H9 (cell line): ENCODE measurements around the gene PIPOX. TPM values are rescaled to one million over a fixed set of nuclear protein-coding genes. Genes with fewer than 3 reads are reported as not detected.
A peak's percentile ranks its signal among the peaks of the same experiment; 100 is the strongest.

Source experiments
- DNase-seq: peaks from one replicate; pipeline ENCODE4 v3.0.0-alpha.2; 2017
- H2AFZ ChIP-seq: one replicate; pipeline ENCODE4 v1.6.1; 2013; ENCODE audit warnings: mild to moderate bottlenecking, low read length, control low read depth, moderate library complexity
- H2AK5ac ChIP-seq: 2 replicates; pipeline ENCODE4 v1.6.1; 2013; ENCODE audit warnings: low read length, control low read depth, mixed read lengths; ENCODE audit not compliant: insufficient read length
- H2BK120ac ChIP-seq: one replicate; pipeline ENCODE4 v1.6.1; 2013; ENCODE audit warnings: low read depth, mild to moderate bottlenecking, low read length, control low read depth, inconsistent platforms; ENCODE audit not compliant: poor library complexity, severe bottlenecking
- H2BK12ac ChIP-seq: 2 replicates; pipeline ENCODE4 v1.6.1; 2013; ENCODE audit warnings: low read length, control low read depth, mixed read lengths, low read depth; ENCODE audit not compliant: insufficient read length
- H2BK15ac ChIP-seq: 2 replicates; pipeline ENCODE4 v1.6.1; 2013; ENCODE audit warnings: low read depth, low read length, control low read depth
- H2BK20ac ChIP-seq: one replicate; pipeline ENCODE4 v1.6.1; 2013; ENCODE audit warnings: low read depth, mild to moderate bottlenecking, low read length, control low read depth, inconsistent platforms; ENCODE audit not compliant: poor library complexity, severe bottlenecking
- H2BK5ac ChIP-seq: 2 replicates; pipeline ENCODE4 v1.6.1; 2013; ENCODE audit warnings: low read length, control low read depth, mixed read lengths; ENCODE audit not compliant: insufficient read length
- H3K14ac ChIP-seq: 2 replicates; pipeline ENCODE4 v1.6.1; 2013; ENCODE audit warnings: low read length, control low read depth; ENCODE audit not compliant: insufficient read depth
- H3K18ac ChIP-seq: 2 replicates; pipeline ENCODE4 v1.6.1; 2013; ENCODE audit warnings: low read depth, mild to moderate bottlenecking, mixed read lengths, low read length, control low read depth; ENCODE audit not compliant: insufficient read length
- H3K23ac ChIP-seq: 2 replicates; pipeline ENCODE4 v1.6.1; 2013; ENCODE audit warnings: low read length, control low read depth, mixed read lengths, low read depth; ENCODE audit not compliant: insufficient read length
- H3K23me2 ChIP-seq: 2 replicates; pipeline ENCODE4 v1.6.1; 2013; ENCODE audit warnings: low read depth, mild to moderate bottlenecking, mixed read lengths, low read length, control low read depth; ENCODE audit not compliant: insufficient read length, poor library complexity, severe bottlenecking
- H3K27ac ChIP-seq: 2 replicates; pipeline ENCODE4 v1.5.1; 2013; ENCODE audit warnings: low read length, control low read depth, mixed read lengths, low read depth; ENCODE audit not compliant: insufficient read length
- H3K27me3 ChIP-seq: 2 replicates; pipeline ENCODE4 v1.6.1; 2013; ENCODE audit warnings: low read length, control low read depth, inconsistent platforms; ENCODE audit not compliant: insufficient read depth
- H3K4ac ChIP-seq: 2 replicates; pipeline ENCODE4 v1.6.1; 2013; ENCODE audit warnings: low read depth, mild to moderate bottlenecking, control low read depth, inconsistent platforms, low read length, moderate library complexity
- H3K4me1 ChIP-seq: 2 replicates; pipeline ENCODE4 v1.6.1; 2013; ENCODE audit warnings: low read length, control low read depth, inconsistent platforms; ENCODE audit not compliant: insufficient read depth
- H3K4me2 ChIP-seq: 2 replicates; pipeline ENCODE4 v1.6.1; 2013; ENCODE audit warnings: low read length, control low read depth, mixed read lengths; ENCODE audit not compliant: insufficient read length, insufficient read depth
- H3K56ac ChIP-seq: 2 replicates; pipeline ENCODE4 v1.6.1; 2013; ENCODE audit warnings: low read depth, mild to moderate bottlenecking, mixed read lengths, low read length, control low read depth; ENCODE audit not compliant: insufficient read length
- H3K79me1 ChIP-seq: 2 replicates; pipeline ENCODE4 v1.6.1; 2013; ENCODE audit warnings: low read depth, mild to moderate bottlenecking, moderate library complexity, low read length, control low read depth, inconsistent platforms; ENCODE audit not compliant: insufficient read depth, poor library complexity, severe bottlenecking
- H3K79me2 ChIP-seq: 2 replicates; pipeline ENCODE4 v1.6.1; 2013; ENCODE audit warnings: low read length, control low read depth, inconsistent platforms; ENCODE audit not compliant: insufficient read depth
- H3K9ac ChIP-seq: 2 replicates; pipeline ENCODE4 v1.6.1; 2013; ENCODE audit warnings: low read length, control low read depth, mixed read lengths; ENCODE audit not compliant: insufficient read length; ENCODE audit errors: extremely low read depth
- H3K9me3 ChIP-seq: one replicate; pipeline ENCODE4 v1.6.1; 2013; ENCODE audit warnings: low read depth, low read length, inconsistent platforms; ENCODE audit not compliant: control insufficient read depth
- H3T11ph ChIP-seq: one replicate; pipeline ENCODE4 v1.6.1; 2013; ENCODE audit warnings: mild to moderate bottlenecking, low read length, control low read depth, inconsistent platforms
- H4K20me1 ChIP-seq: one replicate; pipeline ENCODE4 v1.6.1; 2013; ENCODE audit not compliant: control insufficient read depth, insufficient read length, insufficient read depth
- H4K5ac ChIP-seq: 2 replicates; pipeline ENCODE4 v1.6.1; 2013; ENCODE audit warnings: low read depth, mild to moderate bottlenecking, mixed read lengths, low read length, control low read depth; ENCODE audit not compliant: insufficient read length
- H4K8ac ChIP-seq: replicated peaks from 2 replicates; pipeline ENCODE4 v1.6.1; 2013; ENCODE audit warnings: low read length, control low read depth, mixed read lengths, low read depth; ENCODE audit not compliant: insufficient read length
- H4K91ac ChIP-seq: 2 replicates; pipeline ENCODE4 v1.6.1; 2013; ENCODE audit warnings: low read depth, mild to moderate bottlenecking, moderate library complexity, mixed read lengths, low read length, control low read depth; ENCODE audit not compliant: insufficient read length
- H3K27ac Mint-ChIP-seq, 3 experiments: 2 replicates in 2 of 3; 3 replicates in 1 of 3; pipeline ENCODE4 v1.8.0; 2020 to 2021; ENCODE audit warnings: mixed read lengths in 3 of 3, mild to moderate bottlenecking in 1 of 3, moderate library complexity in 1 of 3
- H3K27me3 Mint-ChIP-seq: 2 replicates; pipeline ENCODE4 v1.8.0; 2021; ENCODE audit warnings: low read depth, mild to moderate bottlenecking, moderate library complexity, mixed read lengths
- H3K36me3 Mint-ChIP-seq, 3 experiments: 2 replicates in 2 of 3; 3 replicates in 1 of 3; pipeline ENCODE4 v1.8.0; 2020 to 2021; ENCODE audit warnings: low read depth in 3 of 3, mixed read lengths in 3 of 3; ENCODE audit not compliant: insufficient read depth in 1 of 3
- H3K4me1 Mint-ChIP-seq, 2 experiments: 2 replicates each; pipeline ENCODE4 v1.8.0; 2020; ENCODE audit warnings: mixed read lengths in 2 of 2
- H3K4me3 Mint-ChIP-seq, 2 experiments: 2 replicates in 1 of 2; 3 replicates in 1 of 2; pipeline ENCODE4 v1.8.0; 2020 to 2021; ENCODE audit warnings: mild to moderate bottlenecking in 2 of 2, mixed read lengths in 2 of 2, moderate library complexity in 1 of 2
- H3K9me3 Mint-ChIP-seq, 2 experiments: 2 replicates in 1 of 2; 3 replicates in 1 of 2; pipeline ENCODE4 v1.8.0; 2020; ENCODE audit warnings: mild to moderate bottlenecking in 2 of 2, mixed read lengths in 2 of 2, moderate library complexity in 1 of 2
- WGBS: extraction: QIAGEN DNeasy Blood & Tissue Kit; methylation state at CpG from one replicate; pipeline ENCODE4 v1.1.7; 2013; ENCODE audit warnings: missing lambda C conversion rate, low lambda C conversion rate, mixed read lengths; ENCODE audit not compliant: insufficient read length; ENCODE audit errors: extremely low coverage; 5-methylcytosine and 5-hydroxymethylcytosine counted together
- total RNA-seq: library from RNA; stranded (reverse); gene quantifications from 2 replicates; pipeline ENCODE4 v1.2.1, GENCODE V29; 2021
- TF ChIP-seq, protein P1 (sequence below): fragments of 200-600 bp; sonication (generic); conservative IDR thresholded peaks from 3 replicates; pipeline ENCODE4 v1.8.0; 2021; ENCODE audit warnings: antibody characterized with exemption, mild to moderate bottlenecking

PIPOX gene
- total RNA-seq, 1 experiment from 2014 or later = 30.1 TPM

DNA sequence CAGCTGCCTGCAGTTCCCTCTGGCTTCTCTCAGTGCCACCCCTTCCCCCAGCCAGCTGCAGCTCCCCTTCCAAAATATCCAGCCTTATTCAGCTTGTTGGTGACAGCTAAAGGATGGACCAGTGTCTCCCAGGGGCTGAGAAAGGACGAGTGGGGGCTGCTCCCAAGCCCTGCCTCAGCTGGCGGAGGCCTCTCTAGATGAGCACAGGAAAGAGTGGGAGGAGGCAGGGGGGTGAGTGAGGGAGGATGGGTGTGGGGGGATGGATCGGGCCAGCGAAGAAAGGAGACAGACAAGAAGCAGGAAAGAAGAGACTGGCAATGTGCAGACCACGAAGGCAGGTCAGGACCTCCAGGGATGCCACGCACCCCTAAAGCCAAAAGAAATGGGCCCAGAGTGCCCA, 17.5 kb downstream of the PIPOX start:
- Histone ChIP-seq H2BK120ac (no peak overlapping the region), H3K14ac (no peak overlapping the region), H2AFZ (no peak overlapping the region), H4K91ac (no peak overlapping the region), H3K4ac (no peak overlapping the region), H2BK15ac (no peak overlapping the region), H3K9ac (no peak overlapping the region), H2BK20ac (no peak overlapping the region), H2AK5ac (no peak overlapping the region), H3K27me3 (no peaks in the 10 kb centered on the region), H3K9me3 (no peaks in the 10 kb centered on the region), H3K18ac (no peak overlapping the region), H3K79me1 (no peaks in the 10 kb centered on the region), H3K56ac (no peak overlapping the region), H3K23me2 (no peaks in the 10 kb centered on the region), H4K8ac (no peak overlapping the region), H3K4me1 (peaks cover 7% of the 10 kb centered on the region; the same call in 1 of the 2 replicates), H3K23ac (no peak overlapping the region), H3T11ph (no peak overlapping the region), H3K79me2 (no peaks in the 10 kb centered on the region), H4K20me1 (no peaks in the 10 kb centered on the region), H3K27ac (no peak overlapping the region), H3K4me2 (no peak overlapping the region), H4K5ac (no peak overlapping the region), H2BK5ac (no peak overlapping the region), H2BK12ac (no peak overlapping the region)
- peaks cover 0 to 5% (median 0%) of the 10 kb centered on the region in 3 experiments; a peak in 2 of 7 replicates for H3K36me3 Mint-ChIP-seq
- H3K4me3 Mint-ChIP-seq = no peak overlapping the region
- H3K27ac Mint-ChIP-seq = peak overlapping the region in 2 of 3 experiments; percentile 8 to 9; a peak in 4 of 7 replicates
- TF ChIP-seq, protein P1, sequence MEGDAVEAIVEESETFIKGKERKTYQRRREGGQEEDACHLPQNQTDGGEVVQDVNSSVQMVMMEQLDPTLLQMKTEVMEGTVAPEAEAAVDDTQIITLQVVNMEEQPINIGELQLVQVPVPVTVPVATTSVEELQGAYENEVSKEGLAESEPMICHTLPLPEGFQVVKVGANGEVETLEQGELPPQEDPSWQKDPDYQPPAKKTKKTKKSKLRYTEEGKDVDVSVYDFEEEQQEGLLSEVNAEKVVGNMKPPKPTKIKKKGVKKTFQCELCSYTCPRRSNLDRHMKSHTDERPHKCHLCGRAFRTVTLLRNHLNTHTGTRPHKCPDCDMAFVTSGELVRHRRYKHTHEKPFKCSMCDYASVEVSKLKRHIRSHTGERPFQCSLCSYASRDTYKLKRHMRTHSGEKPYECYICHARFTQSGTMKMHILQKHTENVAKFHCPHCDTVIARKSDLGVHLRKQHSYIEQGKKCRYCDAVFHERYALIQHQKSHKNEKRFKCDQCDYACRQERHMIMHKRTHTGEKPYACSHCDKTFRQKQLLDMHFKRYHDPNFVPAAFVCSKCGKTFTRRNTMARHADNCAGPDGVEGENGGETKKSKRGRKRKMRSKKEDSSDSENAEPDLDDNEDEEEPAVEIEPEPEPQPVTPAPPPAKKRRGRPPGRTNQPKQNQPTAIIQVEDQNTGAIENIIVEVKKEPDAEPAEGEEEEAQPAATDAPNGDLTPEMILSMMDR = no peak
- no peaks in the 10 kb centered on the region for H3K9me3 Mint-ChIP-seq
- no peaks in the 10 kb centered on the region for H3K27me3 Mint-ChIP-seq
- no peak for DNase-seq
- no CpG with 5 or more reads among the region's 6 CpGs for WGBS
- peaks cover 35 to 42% of the 10 kb centered on the region in 2 experiments for H3K4me1 Mint-ChIP-seq
